SJSA1 (cell line): ENCODE data around the gene L1TD1. TPM values are rescaled to one million over a fixed set of nuclear protein-coding genes. Genes with fewer than 3 reads are reported as not detected.
"Not testable (repeated sequence)": the region's sequence is repeated elsewhere in the genome, so short reads cannot be mapped to it uniquely, and the experiment has no call there.

Source experiments
- DNase-seq, 2 experiments: peaks; one replicate each; pipeline ENCODE4 v3.0.0-alpha.2; 2015 to 2020; ENCODE audit warnings: low spot score in 2 of 2, low read depth in 1 of 2
- H3K27ac ChIP-seq: fragments of 250-450 bp; sonication (Bioruptor Pico); 2 replicates; pipeline ENCODE4 v1.5.1; 2020; ENCODE audit warnings: mild to moderate bottlenecking, moderate library complexity
- H3K27me3 ChIP-seq: fragments of 250-450 bp; sonication (Bioruptor Pico); replicated peaks from 2 replicates; pipeline ENCODE4 v1.5.1; 2020; ENCODE audit warnings: mild to moderate bottlenecking, moderate library complexity
- H3K36me3 ChIP-seq: fragments of 250-450 bp; sonication (Bioruptor Pico); 2 replicates; pipeline ENCODE4 v1.5.1; 2020; ENCODE audit warnings: mild to moderate bottlenecking
- H3K4me1 ChIP-seq: fragments of 250-450 bp; sonication (Bioruptor Pico); replicated peaks from 2 replicates; pipeline ENCODE4 v1.6.1; 2021; ENCODE audit warnings: mild to moderate bottlenecking
- H3K4me3 ChIP-seq: fragments of 250-450 bp; sonication (Bioruptor Pico); 2 replicates; pipeline ENCODE4 v1.5.1; 2020; ENCODE audit warnings: mild to moderate bottlenecking
- H3K9me3 ChIP-seq: fragments of 250-450 bp; sonication (Bioruptor Pico); replicated peaks from 2 replicates; pipeline ENCODE4 v1.5.1; 2020; ENCODE audit warnings: mild to moderate bottlenecking
- total RNA-seq: library from RNA; depleted of rRNA; stranded (reverse); fragments of >200 nt; shearing (Covaris generic); gene quantifications from 2 replicates; pipeline ENCODE4 v1.2.3, GENCODE V29; 2014

L1TD1 gene
- total RNA-seq, 1 experiment from 2014 or later = not detected

GRCh38 chr1:62184336-62184735 is 10.3 kb upstream of the L1TD1 start:
- no peak for DNase-seq
- H3K27ac ChIP-seq = no peak overlapping the region

GRCh38 chr1:62185233-62185632 is 9.4 kb upstream of the L1TD1 start:
- H3K4me3 ChIP-seq, DNase-seq, H3K4me1 ChIP-seq, H3K36me3 ChIP-seq, H3K27me3 ChIP-seq, H3K27ac ChIP-seq, H3K9me3 ChIP-seq: not testable (repeated sequence)

More at GRCh38 chr1:62184336-62184735, 10.3 kb upstream of the L1TD1 start:
- Histone ChIP-seq H3K4me3 (no peak overlapping the region), H3K9me3 (no peaks in the 10 kb centered on the region), H3K4me1 (no peaks in the 10 kb centered on the region), H3K27me3 (no peaks in the 10 kb centered on the region), H3K36me3 (no peaks in the 10 kb centered on the region)

- H3K9me3 ChIP-seq = no peaks in the 10 kb centered on the region
- DNase-seq = no peak
- H3K4me3 ChIP-seq = no peak overlapping the region
- no peaks in the 10 kb centered on the region for H3K27me3 ChIP-seq
- H3K27ac ChIP-seq = no peak overlapping the region
- no peaks in the 10 kb centered on the region for H3K36me3 ChIP-seq
- no peaks in the 10 kb centered on the region for H3K4me1 ChIP-seq
These were observed 9.0 kb upstream of the L1TD1 start for GRCh38 chr1:62185677-62186076.

GRCh38 chr1:62187548-62187947 is 7.1 kb upstream of the L1TD1 start:
- Histone ChIP-seq H3K9me3 (no peaks in the 10 kb centered on the region), H3K4me1 (no peaks in the 10 kb centered on the region), H3K4me3 (no peak overlapping the region), H3K27me3 (no peaks in the 10 kb centered on the region), H3K27ac (no peak overlapping the region), H3K36me3 (no peaks in the 10 kb centered on the region)
- no peak for DNase-seq

- no peak overlapping the region for H3K4me3 ChIP-seq
- no peaks in the 10 kb centered on the region for H3K9me3 ChIP-seq
- no peaks in the 10 kb centered on the region for H3K27me3 ChIP-seq
- no peaks in the 10 kb centered on the region for H3K36me3 ChIP-seq
- no peak for DNase-seq
- H3K27ac ChIP-seq = no peak overlapping the region
- no peaks in the 10 kb centered on the region for H3K4me1 ChIP-seq
These were observed 6.5 kb upstream of the L1TD1 start for GRCh38 chr1:62188111-62188510.

GRCh38 chr1:62196086-62196690 is 1.5 kb downstream of the L1TD1 start:
- no peak for DNase-seq
- Histone ChIP-seq H3K4me1 (no peaks in the 10 kb centered on the region), H3K4me3 (no peak overlapping the region), H3K9me3 (no peaks in the 10 kb centered on the region), H3K27ac (no peak overlapping the region), H3K27me3 (no peaks in the 10 kb centered on the region), H3K36me3 (no peaks in the 10 kb centered on the region)

- H3K4me1 ChIP-seq = no peaks in the 10 kb centered on the region
- H3K27ac ChIP-seq = no peak overlapping the region
- no peak overlapping the region for H3K4me3 ChIP-seq
These were observed 3.6 kb downstream of the L1TD1 start for GRCh38 chr1:62198069-62198780.

GRCh38 chr1:62198781-62199125 is 4.1 kb downstream of the L1TD1 start:
- no peak for DNase-seq
- Histone ChIP-seq H3K27ac (no peak overlapping the region), H3K27me3 (no peaks in the 10 kb centered on the region), H3K4me3 (no peak overlapping the region), H3K4me1 (no peaks in the 10 kb centered on the region), H3K9me3 (no peaks in the 10 kb centered on the region), H3K36me3 (no peaks in the 10 kb centered on the region)

More at GRCh38 chr1:62198069-62198780, 3.6 kb downstream of the L1TD1 start:
- no peak for DNase-seq
- Histone ChIP-seq H3K36me3 (no peaks in the 10 kb centered on the region), H3K9me3 (no peaks in the 10 kb centered on the region), H3K27me3 (no peaks in the 10 kb centered on the region)

GRCh38 chr1:62207187-62207586 is 12.5 kb downstream of the L1TD1 start:
- Histone ChIP-seq H3K27me3 (no peaks in the 10 kb centered on the region), H3K4me1 (no peaks in the 10 kb centered on the region), H3K36me3 (no peaks in the 10 kb centered on the region), H3K4me3 (no peak overlapping the region), H3K9me3 (no peaks in the 10 kb centered on the region; the same call in 1 of the 2 replicates), H3K27ac (no peak overlapping the region)
- DNase-seq = no peak

- Histone ChIP-seq H3K4me3 (no peak overlapping the region), H3K27ac (no peak overlapping the region), H3K27me3 (no peaks in the 10 kb centered on the region), H3K9me3 (no peaks in the 10 kb centered on the region; the same call in 1 of the 2 replicates), H3K4me1 (no peaks in the 10 kb centered on the region), H3K36me3 (no peaks in the 10 kb centered on the region)
- no peak for DNase-seq
These were observed 13.4 kb downstream of the L1TD1 start for GRCh38 chr1:62208087-62208486.

GRCh38 chr1:62208970-62209369 is 14.3 kb downstream of the L1TD1 start:
- Histone ChIP-seq H3K27me3 (no peaks in the 10 kb centered on the region), H3K4me3 (no peak overlapping the region), H3K4me1 (no peaks in the 10 kb centered on the region), H3K27ac (no peak overlapping the region), H3K9me3 (no peaks in the 10 kb centered on the region; the same call in 1 of the 2 replicates), H3K36me3 (no peaks in the 10 kb centered on the region)
- no peak for DNase-seq

- H3K9me3 ChIP-seq = no peaks in the 10 kb centered on the region; the same call in 1 of the 2 replicates
- no peak overlapping the region for H3K27ac ChIP-seq
- no peaks in the 10 kb centered on the region for H3K36me3 ChIP-seq
- H3K4me1 ChIP-seq = no peaks in the 10 kb centered on the region
- DNase-seq = no peak
- no peak overlapping the region for H3K4me3 ChIP-seq
- no peaks in the 10 kb centered on the region for H3K27me3 ChIP-seq
These were observed 15.4 kb downstream of the L1TD1 start for GRCh38 chr1:62209931-62210595.

- no peaks in the 10 kb centered on the region for H3K4me1 ChIP-seq
- DNase-seq = no peak
- H3K27ac ChIP-seq = no peak overlapping the region
- no peaks in the 10 kb centered on the region for H3K36me3 ChIP-seq
- H3K9me3 ChIP-seq = no peaks in the 10 kb centered on the region; the same call in 1 of the 2 replicates
- H3K27me3 ChIP-seq = no peaks in the 10 kb centered on the region
- no peak overlapping the region for H3K4me3 ChIP-seq
These were observed 16.3 kb downstream of the L1TD1 start for GRCh38 chr1:62210960-62211359.

- DNase-seq = no peak
- H3K4me1 ChIP-seq = no peaks in the 10 kb centered on the region
These were observed 17.8 kb downstream of the L1TD1 start for GRCh38 chr1:62212411-62212810.

More at GRCh38 chr1:62212411-62212810, 17.8 kb downstream of the L1TD1 start:
- no peaks in the 10 kb centered on the region for H3K36me3 ChIP-seq
- no peak overlapping the region for H3K4me3 ChIP-seq
- no peaks in the 10 kb centered on the region; the same call in 1 of the 2 replicates for H3K9me3 ChIP-seq
- H3K27ac ChIP-seq = no peak overlapping the region
- H3K27me3 ChIP-seq = no peaks in the 10 kb centered on the region
